H9 (cell line): ENCODE data around the gene ARPC1B. TPM values are rescaled to one million over a fixed set of nuclear protein-coding genes. Genes with fewer than 3 reads are reported as not detected.
"Not testable (repeated sequence)": the region's sequence is repeated elsewhere in the genome, so short reads cannot be mapped to it uniquely, and the experiment has no call there.

Source experiments
- DNase-seq: peaks from one replicate; pipeline ENCODE4 v3.0.0-alpha.2; 2017
- H2AFZ ChIP-seq: one replicate; pipeline ENCODE4 v1.6.1; 2013; ENCODE audit warnings: mild to moderate bottlenecking, low read length, control low read depth, moderate library complexity
- H2AK5ac ChIP-seq: 2 replicates; pipeline ENCODE4 v1.6.1; 2013; ENCODE audit warnings: low read length, control low read depth, mixed read lengths; ENCODE audit not compliant: insufficient read length
- H2BK120ac ChIP-seq: one replicate; pipeline ENCODE4 v1.6.1; 2013; ENCODE audit warnings: low read depth, mild to moderate bottlenecking, low read length, control low read depth, inconsistent platforms; ENCODE audit not compliant: poor library complexity, severe bottlenecking
- H2BK12ac ChIP-seq: 2 replicates; pipeline ENCODE4 v1.6.1; 2013; ENCODE audit warnings: low read length, control low read depth, mixed read lengths, low read depth; ENCODE audit not compliant: insufficient read length
- H2BK15ac ChIP-seq: 2 replicates; pipeline ENCODE4 v1.6.1; 2013; ENCODE audit warnings: low read depth, low read length, control low read depth
- H2BK20ac ChIP-seq: one replicate; pipeline ENCODE4 v1.6.1; 2013; ENCODE audit warnings: low read depth, mild to moderate bottlenecking, low read length, control low read depth, inconsistent platforms; ENCODE audit not compliant: poor library complexity, severe bottlenecking
- H2BK5ac ChIP-seq: 2 replicates; pipeline ENCODE4 v1.6.1; 2013; ENCODE audit warnings: low read length, control low read depth, mixed read lengths; ENCODE audit not compliant: insufficient read length
- H3K14ac ChIP-seq: 2 replicates; pipeline ENCODE4 v1.6.1; 2013; ENCODE audit warnings: low read length, control low read depth; ENCODE audit not compliant: insufficient read depth
- H3K18ac ChIP-seq: 2 replicates; pipeline ENCODE4 v1.6.1; 2013; ENCODE audit warnings: low read depth, mild to moderate bottlenecking, mixed read lengths, low read length, control low read depth; ENCODE audit not compliant: insufficient read length
- H3K23ac ChIP-seq: 2 replicates; pipeline ENCODE4 v1.6.1; 2013; ENCODE audit warnings: low read length, control low read depth, mixed read lengths, low read depth; ENCODE audit not compliant: insufficient read length
- H3K23me2 ChIP-seq: 2 replicates; pipeline ENCODE4 v1.6.1; 2013; ENCODE audit warnings: low read depth, mild to moderate bottlenecking, mixed read lengths, low read length, control low read depth; ENCODE audit not compliant: insufficient read length, poor library complexity, severe bottlenecking
- H3K27ac ChIP-seq: 2 replicates; pipeline ENCODE4 v1.5.1; 2013; ENCODE audit warnings: low read length, control low read depth, mixed read lengths, low read depth; ENCODE audit not compliant: insufficient read length
- H3K27me3 ChIP-seq: 2 replicates; pipeline ENCODE4 v1.6.1; 2013; ENCODE audit warnings: low read length, control low read depth, inconsistent platforms; ENCODE audit not compliant: insufficient read depth
- H3K4ac ChIP-seq: 2 replicates; pipeline ENCODE4 v1.6.1; 2013; ENCODE audit warnings: low read depth, mild to moderate bottlenecking, control low read depth, inconsistent platforms, low read length, moderate library complexity
- H3K4me1 ChIP-seq: 2 replicates; pipeline ENCODE4 v1.6.1; 2013; ENCODE audit warnings: low read length, control low read depth, inconsistent platforms; ENCODE audit not compliant: insufficient read depth
- H3K4me2 ChIP-seq: 2 replicates; pipeline ENCODE4 v1.6.1; 2013; ENCODE audit warnings: low read length, control low read depth, mixed read lengths; ENCODE audit not compliant: insufficient read length, insufficient read depth
- H3K56ac ChIP-seq: 2 replicates; pipeline ENCODE4 v1.6.1; 2013; ENCODE audit warnings: low read depth, mild to moderate bottlenecking, mixed read lengths, low read length, control low read depth; ENCODE audit not compliant: insufficient read length
- H3K79me1 ChIP-seq: 2 replicates; pipeline ENCODE4 v1.6.1; 2013; ENCODE audit warnings: low read depth, mild to moderate bottlenecking, moderate library complexity, low read length, control low read depth, inconsistent platforms; ENCODE audit not compliant: insufficient read depth, poor library complexity, severe bottlenecking
- H3K79me2 ChIP-seq: 2 replicates; pipeline ENCODE4 v1.6.1; 2013; ENCODE audit warnings: low read length, control low read depth, inconsistent platforms; ENCODE audit not compliant: insufficient read depth
- H3K9ac ChIP-seq: 2 replicates; pipeline ENCODE4 v1.6.1; 2013; ENCODE audit warnings: low read length, control low read depth, mixed read lengths; ENCODE audit not compliant: insufficient read length; ENCODE audit errors: extremely low read depth
- H3K9me3 ChIP-seq: one replicate; pipeline ENCODE4 v1.6.1; 2013; ENCODE audit warnings: low read depth, low read length, inconsistent platforms; ENCODE audit not compliant: control insufficient read depth
- H3T11ph ChIP-seq: one replicate; pipeline ENCODE4 v1.6.1; 2013; ENCODE audit warnings: mild to moderate bottlenecking, low read length, control low read depth, inconsistent platforms
- H4K20me1 ChIP-seq: one replicate; pipeline ENCODE4 v1.6.1; 2013; ENCODE audit not compliant: control insufficient read depth, insufficient read length, insufficient read depth
- H4K5ac ChIP-seq: 2 replicates; pipeline ENCODE4 v1.6.1; 2013; ENCODE audit warnings: low read depth, mild to moderate bottlenecking, mixed read lengths, low read length, control low read depth; ENCODE audit not compliant: insufficient read length
- H4K8ac ChIP-seq: replicated peaks from 2 replicates; pipeline ENCODE4 v1.6.1; 2013; ENCODE audit warnings: low read length, control low read depth, mixed read lengths, low read depth; ENCODE audit not compliant: insufficient read length
- H4K91ac ChIP-seq: 2 replicates; pipeline ENCODE4 v1.6.1; 2013; ENCODE audit warnings: low read depth, mild to moderate bottlenecking, moderate library complexity, mixed read lengths, low read length, control low read depth; ENCODE audit not compliant: insufficient read length
- H3K27ac Mint-ChIP-seq, 3 experiments: 2 replicates in 2 of 3; 3 replicates in 1 of 3; pipeline ENCODE4 v1.8.0; 2020 to 2021; ENCODE audit warnings: mixed read lengths in 3 of 3, mild to moderate bottlenecking in 1 of 3, moderate library complexity in 1 of 3
- H3K27me3 Mint-ChIP-seq: 2 replicates; pipeline ENCODE4 v1.8.0; 2021; ENCODE audit warnings: low read depth, mild to moderate bottlenecking, moderate library complexity, mixed read lengths
- H3K36me3 Mint-ChIP-seq, 3 experiments: 2 replicates in 2 of 3; 3 replicates in 1 of 3; pipeline ENCODE4 v1.8.0; 2020 to 2021; ENCODE audit warnings: low read depth in 3 of 3, mixed read lengths in 3 of 3; ENCODE audit not compliant: insufficient read depth in 1 of 3
- H3K4me1 Mint-ChIP-seq, 2 experiments: 2 replicates each; pipeline ENCODE4 v1.8.0; 2020; ENCODE audit warnings: mixed read lengths in 2 of 2
- H3K4me3 Mint-ChIP-seq, 2 experiments: 2 replicates in 1 of 2; 3 replicates in 1 of 2; pipeline ENCODE4 v1.8.0; 2020 to 2021; ENCODE audit warnings: mild to moderate bottlenecking in 2 of 2, mixed read lengths in 2 of 2, moderate library complexity in 1 of 2
- H3K9me3 Mint-ChIP-seq, 2 experiments: 2 replicates in 1 of 2; 3 replicates in 1 of 2; pipeline ENCODE4 v1.8.0; 2020; ENCODE audit warnings: mild to moderate bottlenecking in 2 of 2, mixed read lengths in 2 of 2, moderate library complexity in 1 of 2
- CTCF ChIP-seq: fragments of 200-600 bp; sonication (generic); conservative IDR thresholded peaks from 3 replicates; pipeline ENCODE4 v1.8.0; 2021; ENCODE audit warnings: antibody characterized with exemption, mild to moderate bottlenecking
- WGBS: extraction: QIAGEN DNeasy Blood & Tissue Kit; methylation state at CpG from one replicate; pipeline ENCODE4 v1.1.7; 2013; ENCODE audit warnings: missing lambda C conversion rate, low lambda C conversion rate, mixed read lengths; ENCODE audit not compliant: insufficient read length; ENCODE audit errors: extremely low coverage; 5-methylcytosine and 5-hydroxymethylcytosine counted together
- total RNA-seq: library from RNA; stranded (reverse); gene quantifications from 2 replicates; pipeline ENCODE4 v1.2.1, GENCODE V29; 2021

The ARPC1B gene
- total RNA-seq, 1 experiment from 2014 or later, result 56.3 TPM

GRCh38 chr7:99344061-99344647 lies 30.4 kb upstream of the ARPC1B start:
- Histone ChIP-seq H3K4me1 (no peaks in the 10 kb centered on the region), H2BK15ac (no peak overlapping the region), H4K91ac (no peak overlapping the region), H3K27ac (no peak overlapping the region), H2AFZ (no peak overlapping the region), H3K9ac (no peak overlapping the region), H4K5ac (no peak overlapping the region), H3K79me1 (no peaks in the 10 kb centered on the region), H3K27me3 (no peaks in the 10 kb centered on the region), H2BK120ac (no peak overlapping the region), H3K18ac (no peak overlapping the region), H2BK12ac (no peak overlapping the region), H2AK5ac (no peak overlapping the region), H4K20me1 (no peaks in the 10 kb centered on the region), H3K79me2 (no peaks in the 10 kb centered on the region), H3K9me3 (no peaks in the 10 kb centered on the region), H3K4ac (no peak overlapping the region), H3K23me2 (no peaks in the 10 kb centered on the region), H3K56ac (no peak overlapping the region), H3T11ph (no peak overlapping the region), H3K23ac (no peak overlapping the region), H2BK20ac (no peak overlapping the region), H4K8ac (no peak overlapping the region), H3K14ac (no peak overlapping the region), H2BK5ac (no peak overlapping the region), H3K4me2 (no peak overlapping the region)
- TF ChIP-seq CTCF, result no peak
- Mint-ChIP-seq H3K4me1 (no peaks in the 10 kb centered on the region), H3K9me3 (no peaks in the 10 kb centered on the region), H3K27me3 (no peaks in the 10 kb centered on the region), H3K4me3 (no peak overlapping the region), H3K36me3 (peaks cover 14 to 60% (median 45%) of the 10 kb centered on the region in 3 experiments; a peak in 6 of 7 replicates), H3K27ac (no peak overlapping the region)
- DNase-seq, result no peak
- no CpG with 5 or more reads among the region's 13 CpGs for WGBS

- not testable (repeated sequence) for H3K9me3 Mint-ChIP-seq, H3K23ac ChIP-seq, H3K4ac ChIP-seq, H3K79me2 ChIP-seq, H3K9me3 ChIP-seq, H2BK5ac ChIP-seq, H4K5ac ChIP-seq, H3K56ac ChIP-seq, H3K23me2 ChIP-seq, H2BK15ac ChIP-seq, H3K18ac ChIP-seq, H3K27ac ChIP-seq, H3K14ac ChIP-seq, H4K20me1 ChIP-seq, H3K27me3 Mint-ChIP-seq, H2AFZ ChIP-seq, H3K27me3 ChIP-seq, DNase-seq, H3K4me1 ChIP-seq, H3T11ph ChIP-seq, H3K27ac Mint-ChIP-seq, H3K4me2 ChIP-seq, H3K9ac ChIP-seq, H3K79me1 ChIP-seq, H2BK12ac ChIP-seq, H4K8ac ChIP-seq, H3K4me3 Mint-ChIP-seq, H4K91ac ChIP-seq, H2BK120ac ChIP-seq, H2BK20ac ChIP-seq, H2AK5ac ChIP-seq, H3K4me1 Mint-ChIP-seq
- H3K36me3 Mint-ChIP-seq, result peaks cover 16 to 54% (median 40%) of the 10 kb centered on the region in 3 experiments; a peak in 6 of 7 replicates
- WGBS, result no CpG with 5 or more reads among the region's 3 CpGs
Measured at GRCh38 chr7:99350641-99351040, 23.9 kb upstream of the ARPC1B start.
